Suprapubic skin (tissue), 4 donors: ENCODE data around the gene ANO3. TPM values are rescaled to one million over a fixed set of nuclear protein-coding genes. Genes with fewer than 3 reads are reported as not detected.

Source experiments
- DNase-seq, 2 donors: peaks; one replicate each; pipeline ENCODE4 v3.0.0-alpha.2; 2019; ENCODE audit warnings: low spot score in 2 of 2
- H3K27ac ChIP-seq: fragments of 200-600 bp; sonication (generic); one replicate; pipeline ENCODE4 v1.5.1; 2019
- H3K27me3 ChIP-seq: fragments of 200-600 bp; sonication (generic); one replicate; pipeline ENCODE4 v1.5.1; 2019
- H3K36me3 ChIP-seq: fragments of 200-600 bp; sonication (generic); one replicate; pipeline ENCODE4 v1.5.1; 2019
- H3K4me1 ChIP-seq: fragments of 200-600 bp; sonication (generic); one replicate; pipeline ENCODE4 v1.5.1; 2019
- H3K4me3 ChIP-seq: fragments of 200-600 bp; sonication (generic); one replicate; pipeline ENCODE4 v1.5.1; 2019; ENCODE audit warnings: mild to moderate bottlenecking
- H3K9me3 ChIP-seq: fragments of 200-600 bp; sonication (generic); one replicate; pipeline ENCODE4 v1.5.1; 2019
- EP300 ChIP-seq: sonication (generic); formaldehyde crosslinking; IDR thresholded peaks from one replicate; pipeline ENCODE4 v1.6.1; 2017; ENCODE audit warnings: antibody characterized with exemption
- POLR2A ChIP-seq, 2 donors: fragments of 450-650 bp; IDR thresholded peaks; one replicate each; pipeline ENCODE4 v1.6.1; 2017; ENCODE audit warnings: antibody characterized with exemption in 2 of 2, mild to moderate bottlenecking in 2 of 2, moderate library complexity in 2 of 2
- POLR2AphosphoS5 ChIP-seq, 3 donors: sonication (generic); formaldehyde crosslinking; IDR thresholded peaks; one replicate each; pipeline ENCODE4 v1.6.1; 2017; ENCODE audit warnings: antibody characterized with exemption in 3 of 3
- WGBS: methylation state at CpG from one replicate; pipeline ENCODE4 v1.1.5; 2018; 5-methylcytosine and 5-hydroxymethylcytosine counted together
- total RNA-seq, 4 donors: library from RNA; depleted of rRNA; stranded (reverse); fragments of >200 nt; gene quantifications; one replicate each; pipeline ENCODE4 v1.1.0, GENCODE V29; 2016
- TF ChIP-seq, protein P1 (sequence below), 2 donors: fragments of 200-600 bp in 1 of 2; fragments of 450-650 bp in 1 of 2; sonication (generic) in 1 of 2; IDR thresholded peaks; one replicate each; pipeline ENCODE4 v1.5.1; 2016 to 2019; ENCODE audit warnings: antibody characterized with exemption in 2 of 2, mild to moderate bottlenecking in 1 of 2, moderate library complexity in 1 of 2

Gene ANO3
- total RNA-seq, 4 donors from 2014 or later: 0.08 to 0.29 (median 0.16) TPM; not detected in 1

DNA sequence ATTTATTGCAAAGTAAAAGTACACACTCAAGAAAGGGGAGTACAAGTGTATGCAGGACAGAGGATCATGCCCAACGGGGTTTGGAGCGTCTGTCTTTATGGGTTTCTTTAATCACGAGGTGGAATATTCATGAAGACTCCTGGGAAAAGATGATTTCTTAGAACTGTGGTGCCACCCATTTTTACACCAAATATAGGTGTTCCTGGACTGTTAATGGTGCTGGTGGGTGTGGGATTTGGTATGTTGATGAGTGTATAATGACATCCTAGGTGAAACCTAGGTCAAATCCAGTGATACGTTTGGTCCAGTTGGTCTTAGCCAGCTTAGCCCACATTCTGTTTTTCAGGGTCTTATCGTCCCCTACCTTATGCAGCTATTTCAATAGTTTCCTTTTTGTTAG, 21.1 kb downstream of the ANO3 start:
- Histone ChIP-seq H3K27ac (no peak overlapping the region), H3K9me3 (no peaks in the 10 kb centered on the region), H3K4me3 (no peak overlapping the region), H3K36me3 (no peaks in the 10 kb centered on the region), H3K27me3 (no peaks in the 10 kb centered on the region), H3K4me1 (no peaks in the 10 kb centered on the region)
- TF ChIP-seq POLR2AphosphoS5 (IDR thresholded peaks at IDR 0.05) (no peak), POLR2A (IDR thresholded peaks at IDR 0.05) (no peak), EP300 (no peak)
- TF ChIP-seq, protein P1, sequence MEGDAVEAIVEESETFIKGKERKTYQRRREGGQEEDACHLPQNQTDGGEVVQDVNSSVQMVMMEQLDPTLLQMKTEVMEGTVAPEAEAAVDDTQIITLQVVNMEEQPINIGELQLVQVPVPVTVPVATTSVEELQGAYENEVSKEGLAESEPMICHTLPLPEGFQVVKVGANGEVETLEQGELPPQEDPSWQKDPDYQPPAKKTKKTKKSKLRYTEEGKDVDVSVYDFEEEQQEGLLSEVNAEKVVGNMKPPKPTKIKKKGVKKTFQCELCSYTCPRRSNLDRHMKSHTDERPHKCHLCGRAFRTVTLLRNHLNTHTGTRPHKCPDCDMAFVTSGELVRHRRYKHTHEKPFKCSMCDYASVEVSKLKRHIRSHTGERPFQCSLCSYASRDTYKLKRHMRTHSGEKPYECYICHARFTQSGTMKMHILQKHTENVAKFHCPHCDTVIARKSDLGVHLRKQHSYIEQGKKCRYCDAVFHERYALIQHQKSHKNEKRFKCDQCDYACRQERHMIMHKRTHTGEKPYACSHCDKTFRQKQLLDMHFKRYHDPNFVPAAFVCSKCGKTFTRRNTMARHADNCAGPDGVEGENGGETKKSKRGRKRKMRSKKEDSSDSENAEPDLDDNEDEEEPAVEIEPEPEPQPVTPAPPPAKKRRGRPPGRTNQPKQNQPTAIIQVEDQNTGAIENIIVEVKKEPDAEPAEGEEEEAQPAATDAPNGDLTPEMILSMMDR (IDR thresholded peaks at IDR 0.05): no peak
- DNase-seq: no peak
- 78% methylated on average over 5 of the region's 5 CpGs for WGBS

DNA sequence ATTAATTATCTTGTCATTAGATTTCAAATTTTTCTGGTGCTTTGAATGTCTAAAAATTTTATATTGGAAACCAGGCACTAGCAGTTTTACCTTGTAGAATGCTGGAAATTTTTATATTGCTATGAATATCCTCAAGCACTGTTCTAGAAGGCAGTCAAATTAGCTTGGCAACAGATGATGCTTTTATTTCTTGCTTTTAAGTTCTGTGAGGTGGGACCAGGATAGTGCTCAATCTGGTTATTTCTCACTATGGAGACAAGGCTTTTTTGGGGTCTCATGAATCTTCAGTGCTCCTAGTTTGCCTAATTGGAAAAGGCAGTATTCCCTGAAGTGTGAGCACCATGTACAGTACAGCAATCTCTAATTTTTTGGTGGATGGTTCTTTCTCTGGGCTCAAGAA, 27.1 kb downstream of the ANO3 start:
- Histone ChIP-seq H3K4me1 (no peaks in the 10 kb centered on the region), H3K36me3 (no peaks in the 10 kb centered on the region), H3K4me3 (no peak overlapping the region), H3K27ac (no peak overlapping the region), H3K9me3 (no peaks in the 10 kb centered on the region), H3K27me3 (no peaks in the 10 kb centered on the region)
- DNase-seq: no peak
- TF ChIP-seq POLR2A (IDR thresholded peaks at IDR 0.05): no peak
- TF ChIP-seq EP300: no peak
- TF ChIP-seq POLR2AphosphoS5 (IDR thresholded peaks at IDR 0.05): no peak
- TF ChIP-seq, protein P1 (IDR thresholded peaks at IDR 0.05): no peak

DNA sequence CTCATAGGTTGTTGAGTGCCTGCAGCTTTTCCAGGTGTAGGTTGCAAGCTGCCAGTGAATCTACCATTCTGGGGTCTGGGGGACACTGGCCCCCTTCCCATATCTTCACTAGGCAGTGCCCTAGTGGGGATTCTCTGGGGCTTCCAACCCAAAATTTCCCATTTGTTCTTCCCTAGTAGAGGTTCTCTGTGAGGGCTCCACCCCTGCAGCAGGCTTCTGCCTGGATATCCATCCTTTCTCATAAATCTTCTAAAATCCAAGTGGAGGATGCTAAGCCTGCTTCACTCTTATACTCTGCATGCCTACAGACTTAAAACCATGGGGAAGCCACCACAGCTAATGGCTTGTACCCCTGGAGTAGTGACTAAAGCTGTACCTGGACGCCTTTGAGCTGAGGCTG, 33.4 kb downstream of the ANO3 start:
- Histone ChIP-seq H3K27me3 (no peaks in the 10 kb centered on the region), H3K4me3 (no peak overlapping the region), H3K4me1 (no peaks in the 10 kb centered on the region), H3K27ac (no peak overlapping the region), H3K36me3 (no peaks in the 10 kb centered on the region), H3K9me3 (peaks cover 8% of the 10 kb centered on the region)
- no peak for DNase-seq
- no peak for TF ChIP-seq EP300
- no peak for TF ChIP-seq POLR2A (IDR thresholded peaks at IDR 0.05)
- no peak for TF ChIP-seq POLR2AphosphoS5 (IDR thresholded peaks at IDR 0.05)
- TF ChIP-seq, protein P1 (IDR thresholded peaks at IDR 0.05): no peak
- WGBS: 100% methylated on average over 1 of the region's 1 CpG

DNA sequence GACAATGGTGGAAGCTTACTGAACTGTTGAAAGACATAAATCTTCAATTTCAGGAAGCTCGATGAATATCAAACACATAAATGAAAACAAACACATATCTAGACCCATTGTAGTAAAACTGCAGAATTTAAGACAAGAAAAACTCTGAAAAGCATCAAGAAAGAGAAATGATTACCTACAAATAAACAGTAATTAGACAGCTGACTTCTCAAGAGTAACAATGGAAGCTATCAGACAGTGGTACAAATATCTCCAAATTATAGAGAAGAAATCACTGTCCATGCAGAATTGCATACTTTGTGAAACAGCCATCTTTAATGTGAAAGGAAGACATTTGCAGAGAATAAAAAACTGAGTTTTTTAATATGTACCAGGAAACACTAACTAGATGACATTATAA, 45.7 kb downstream of the ANO3 start:
- no peaks in the 10 kb centered on the region for H3K27me3 ChIP-seq
- H3K36me3 ChIP-seq: no peaks in the 10 kb centered on the region
- WGBS: 93% methylated on average over 1 of the region's 1 CpG
- H3K9me3 ChIP-seq: peaks cover 7% of the 10 kb centered on the region
- no peak for TF ChIP-seq EP300
- no peak for TF ChIP-seq POLR2AphosphoS5 (IDR thresholded peaks at IDR 0.05)
- no peak for TF ChIP-seq POLR2A (IDR thresholded peaks at IDR 0.05)
- TF ChIP-seq, protein P1 (IDR thresholded peaks at IDR 0.05): no peak
- H3K4me3 ChIP-seq: no peak overlapping the region
- DNase-seq: no peak
- H3K27ac ChIP-seq: no peak overlapping the region
- H3K4me1 ChIP-seq: no peaks in the 10 kb centered on the region

DNA sequence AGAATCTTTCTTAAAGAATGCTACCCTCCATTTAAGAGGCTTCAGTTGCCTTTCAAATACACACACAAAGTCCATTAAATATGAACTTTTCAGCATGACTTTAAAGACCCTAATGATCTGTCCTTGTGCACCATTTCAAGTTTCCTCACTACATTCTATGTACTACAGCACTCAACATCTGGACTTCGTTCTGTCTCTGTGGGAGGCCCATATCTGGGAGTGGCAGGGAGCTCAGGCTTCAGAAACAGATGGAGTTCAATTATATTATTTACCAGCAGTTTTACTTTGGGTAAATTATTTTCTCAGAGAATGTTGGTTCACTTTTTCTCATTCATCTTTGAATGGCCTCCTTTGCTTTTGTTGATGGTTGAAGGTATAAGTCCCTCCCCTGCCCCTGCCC, 67.4 kb downstream of the ANO3 start:
- WGBS: 67% methylated on average over 1 of the region's 1 CpG
- no peaks in the 10 kb centered on the region for H3K4me1 ChIP-seq
- TF ChIP-seq, protein P1 (IDR thresholded peaks at IDR 0.05): no peak
- TF ChIP-seq POLR2A (IDR thresholded peaks at IDR 0.05) (no peak), EP300 (no peak), POLR2AphosphoS5 (IDR thresholded peaks at IDR 0.05) (no peak)
- no peaks in the 10 kb centered on the region for H3K9me3 ChIP-seq
- no peak for DNase-seq
- no peaks in the 10 kb centered on the region for H3K36me3 ChIP-seq
- H3K27ac ChIP-seq: no peak overlapping the region
- H3K27me3 ChIP-seq: no peaks in the 10 kb centered on the region
- no peak overlapping the region for H3K4me3 ChIP-seq
